IMR-90 (cell line): ENCODE measurements around the gene SEL1L2. TPM values are rescaled to one million over a fixed set of nuclear protein-coding genes. Genes with fewer than 3 reads are reported as not detected.
"Not testable (repeated sequence)": the region's sequence is repeated elsewhere in the genome, so short reads cannot be mapped to it uniquely, and the experiment has no call there.

Experiments
- ATAC-seq: fragments of 200-7000 bp; cut with Tn5 transposase; 2 replicates; pipeline ENCODE4 v1.9.1; 2020; ENCODE audit warnings: low read depth, mild to moderate bottlenecking, moderate library complexity
- BruUV-seq: library from RNA; stranded (reverse); fragments of 400-500 nt; replicated peaks from 2 replicates; lab custom pipeline; 2021; lab: Mats Ljungman, UMichigan
- CTCF ChIA-PET: fragments of 300-600 bp; formaldehyde crosslinking; extraction: SDS; loops from one replicate; lab custom pipeline; 2021; ENCODE audit warnings: antibody characterized with exemption; lab: Yijun Ruan, JAX
- POLR2A ChIA-PET: fragments of 300-600 bp; sonication (Branson Sonifier 250); formaldehyde crosslinking; loops from one replicate; lab custom pipeline; 2022; ENCODE audit warnings: antibody characterized with exemption; ENCODE audit not compliant: unreplicated experiment; lab: Charles Lee
- DNase-seq: peaks from one replicate; pipeline ENCODE4 v3.0.0; 2013
- H2AFZ ChIP-seq: replicated peaks from 2 replicates; pipeline ENCODE3; 2013; ENCODE audit warnings: low read length, mild to moderate bottlenecking; ENCODE audit not compliant: poor library complexity
- H2AK5ac ChIP-seq: 2 replicates; pipeline ENCODE4 v1.6.1; 2013; ENCODE audit warnings: low read depth, low read length, inconsistent platforms
- H2AK9ac ChIP-seq: replicated peaks from 2 replicates; pipeline ENCODE3; 2013; ENCODE audit warnings: mild to moderate bottlenecking, low read depth, low read length, moderate library complexity; ENCODE audit not compliant: poor library complexity
- H2BK120ac ChIP-seq: 2 replicates; pipeline ENCODE4 v1.6.1; 2013; ENCODE audit warnings: low read depth, low read length, inconsistent platforms
- H2BK15ac ChIP-seq: 3 replicates; pipeline ENCODE4 v1.6.1; 2013; ENCODE audit warnings: low read depth, low read length, inconsistent platforms
- H2BK20ac ChIP-seq: 2 replicates; pipeline ENCODE4 v1.6.1; 2013; ENCODE audit warnings: low read depth, mild to moderate bottlenecking, inconsistent platforms, low read length, moderate library complexity
- H2BK5ac ChIP-seq: 2 replicates; pipeline ENCODE4 v1.6.1; 2013; ENCODE audit warnings: mild to moderate bottlenecking, low read depth, low read length, inconsistent platforms; ENCODE audit not compliant: poor library complexity, severe bottlenecking
- H3K14ac ChIP-seq: replicated peaks from 2 replicates; pipeline ENCODE4 v1.6.1; 2013; ENCODE audit warnings: low read depth, low read length, inconsistent platforms
- H3K18ac ChIP-seq: 2 replicates; pipeline ENCODE4 v1.6.1; 2013; ENCODE audit warnings: low read depth, low read length, control low read depth
- H3K23ac ChIP-seq: 2 replicates; pipeline ENCODE4 v1.6.1; 2013; ENCODE audit warnings: low read depth, low read length, inconsistent platforms
- H3K27ac ChIP-seq: 2 replicates; pipeline ENCODE4 v1.5.1; 2013; ENCODE audit warnings: mild to moderate bottlenecking, control low read depth, low read length; ENCODE audit not compliant: insufficient read depth
- H3K27me3 ChIP-seq: 2 replicates; pipeline ENCODE4 v1.6.1; 2013; ENCODE audit warnings: low read length; ENCODE audit not compliant: control insufficient read depth, insufficient read depth
- H3K36me3 ChIP-seq: 2 replicates; pipeline ENCODE4 v1.6.1; 2013; ENCODE audit warnings: low read length, mixed read lengths; ENCODE audit not compliant: control insufficient read depth, insufficient read depth
- H3K4ac ChIP-seq: 2 replicates; pipeline ENCODE4 v1.6.1; 2013; ENCODE audit warnings: low read depth, low read length, inconsistent platforms
- H3K4me1 ChIP-seq: 2 replicates; pipeline ENCODE4 v1.6.1; 2013; ENCODE audit warnings: low read length, mixed read lengths; ENCODE audit not compliant: control insufficient read depth, insufficient read depth
- H3K4me2 ChIP-seq: 2 replicates; pipeline ENCODE4 v1.6.1; 2013; ENCODE audit warnings: low read depth, mild to moderate bottlenecking, control low read depth, low read length, moderate library complexity
- H3K4me3 ChIP-seq: 2 replicates; pipeline ENCODE4 v1.5.1; 2013; ENCODE audit warnings: low read depth, mild to moderate bottlenecking, control low read depth, low read length, moderate library complexity; ENCODE audit not compliant: insufficient read depth
- H3K56ac ChIP-seq: 2 replicates; pipeline ENCODE4 v1.6.1; 2013; ENCODE audit warnings: low read length, inconsistent platforms; ENCODE audit not compliant: insufficient read depth; ENCODE audit errors: extremely low read depth
- H3K79me1 ChIP-seq, 2 experiments: 2 replicates each; pipeline ENCODE4 v1.6.1; 2013; ENCODE audit warnings: low read length in 2 of 2, inconsistent platforms in 1 of 2, low read depth in 1 of 2
- H3K9ac ChIP-seq: 2 replicates; pipeline ENCODE4 v1.6.1; 2013; ENCODE audit warnings: low read depth, low read length, control low read depth
- H3K9me1 ChIP-seq: 2 replicates; pipeline ENCODE4 v1.6.1; 2013; ENCODE audit warnings: low read length, inconsistent platforms; ENCODE audit not compliant: insufficient read depth
- H3K9me3 ChIP-seq: 2 replicates; pipeline ENCODE4 v1.6.1; 2013; ENCODE audit warnings: low read length; ENCODE audit not compliant: control insufficient read depth, insufficient read depth
- H4K20me1 ChIP-seq: 2 replicates; pipeline ENCODE4 v1.6.1; 2013; ENCODE audit warnings: low read length, inconsistent platforms; ENCODE audit not compliant: insufficient read depth
- H4K5ac ChIP-seq: 2 replicates; pipeline ENCODE4 v1.6.1; 2013; ENCODE audit warnings: mild to moderate bottlenecking, low read depth, low read length, control low read depth
- H4K8ac ChIP-seq, 2 experiments: 2 replicates each; pipeline ENCODE4 v1.6.1; 2013; ENCODE audit warnings: low read depth in 2 of 2, low read length in 2 of 2, control low read depth in 1 of 2, inconsistent platforms in 1 of 2
- H4K91ac ChIP-seq: 2 replicates; pipeline ENCODE4 v1.6.1; 2013; ENCODE audit warnings: low read depth, low read length, inconsistent platforms; ENCODE audit not compliant: insufficient read depth
- WGBS, 2 experiments: methylation state at CpG; one replicate each; pipeline versions ENCODE4 v1.1.5 to v1.1.7; 2013; ENCODE audit warnings: missing lambda C conversion rate in 2 of 2; ENCODE audit not compliant: insufficient read length in 1 of 2; ENCODE audit errors: extremely low coverage in 2 of 2; 5-methylcytosine and 5-hydroxymethylcytosine counted together
- dilution Hi-C: fragments of 300-500 bp; cut with HindIII; formaldehyde crosslinking; loops from one replicate; pipeline ENCODE4 v1.14.3; 2018; ENCODE audit warnings: low sequenced_read_pairs; ENCODE audit not compliant: unreplicated experiment
- in situ Hi-C: fragments of 300-500 bp; cut with MboI; formaldehyde crosslinking; loops from 3 replicates; pipeline ENCODE4 v1.14.3; 2019; ENCODE audit warnings: low sequenced_read_pairs, inconsistent platforms, mixed read lengths
- intact Hi-C: fragments of 100-400 bp; cut with micrococcal nuclease; formaldehyde crosslinking; loops from 2 replicates; pipeline ENCODE4 v1.10.0; 2022
- polyA plus RNA-seq, 3 experiments: library from polyadenylated mRNA; depleted of rRNA; stranded (reverse); fragments of >200 nt; gene quantifications; 2 replicates each; pipeline ENCODE4 v1.2.3, GENCODE V29; 2012; ENCODE audit warnings: low replicate concordance in 1 of 3
- total RNA-seq: library from RNA; depleted of rRNA; stranded (reverse); fragments of >200 nt; gene quantifications from 2 replicates; pipeline ENCODE4 v1.2.3, GENCODE V29; 2012

The SEL1L2 gene
- total and polyA plus RNA-seq, 2 of the 4 experiments (the other 2 are of a cell fraction), result not detected

DNA sequence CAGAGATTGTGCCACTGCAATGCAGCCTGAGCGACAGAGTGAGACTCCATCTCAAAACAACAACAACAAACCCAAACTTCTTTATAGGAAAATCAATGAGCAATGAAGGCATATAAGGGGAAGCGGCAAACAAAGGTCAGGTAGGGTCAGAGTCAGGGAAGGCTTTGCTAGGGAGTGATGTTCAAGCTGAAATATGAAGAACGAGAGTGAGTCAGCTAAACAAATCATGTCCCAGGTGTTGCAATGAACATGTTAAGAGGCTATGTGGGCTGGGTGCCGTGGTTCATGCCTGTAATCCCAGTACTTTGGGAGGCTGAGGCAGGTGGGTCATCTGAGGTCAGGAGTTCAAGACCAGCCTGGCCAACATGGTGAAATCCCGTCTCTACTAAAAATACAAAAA is 1.5 kb upstream of the SEL1L2 start:
- intact Hi-C loops, H3K9me1 ChIP-seq, H2AK5ac ChIP-seq, H3K79me1 ChIP-seq, dilution Hi-C loops, BruUV-seq, H2BK20ac ChIP-seq, in situ Hi-C loops, H2BK15ac ChIP-seq, H3K27me3 ChIP-seq, H3K36me3 ChIP-seq, H4K8ac ChIP-seq, ATAC-seq, H3K4me1 ChIP-seq, H3K4ac ChIP-seq, H4K5ac ChIP-seq, H2AFZ ChIP-seq, DNase-seq, H2BK120ac ChIP-seq, H3K56ac ChIP-seq, H3K27ac ChIP-seq, H3K4me3 ChIP-seq, H3K23ac ChIP-seq, CTCF ChIA-PET, H3K14ac ChIP-seq, POLR2A ChIA-PET, H4K91ac ChIP-seq, H2BK5ac ChIP-seq, H4K20me1 ChIP-seq, H3K9ac ChIP-seq, H3K18ac ChIP-seq, H3K4me2 ChIP-seq, H2AK9ac ChIP-seq: not testable (repeated sequence)
- WGBS, 2 experiments, result no CpG with 5 or more reads among the region's 5 CpGs
- peaks cover 11% of the 10 kb centered on the region for H3K9me3 ChIP-seq
